Keratinocyte (primary cell): Measurements from ENCODE around the gene FASN. TPM values are rescaled to one million over a fixed set of nuclear protein-coding genes. Genes with fewer than 3 reads are reported as not detected.

ENCODE experiments used
- DNase-seq: peaks from one replicate; pipeline ENCODE4 v3.0.0-alpha.2; 2011; ENCODE audit warnings: low read depth, missing footprints, low spot score
- FAIRE-seq: peaks from 2 replicates; lab custom pipeline; 2011; peaks lifted over from hg19 to GRCh38; lab: Jason Lieb, UNC
- H2AFZ ChIP-seq: 2 replicates; pipeline ENCODE4 v1.6.0; 2012; ENCODE audit warnings: low read length, control low read depth, inconsistent platforms; ENCODE audit not compliant: control insufficient read depth
- H3K27ac ChIP-seq: 2 replicates; pipeline ENCODE4 v1.5.1; 2011; ENCODE audit warnings: low read length; ENCODE audit not compliant: control insufficient read depth, insufficient read depth
- H3K27me3 ChIP-seq: 3 replicates; pipeline ENCODE4 v1.6.0; 2011; ENCODE audit warnings: low read length; ENCODE audit not compliant: control insufficient read depth, insufficient read depth; ENCODE audit errors: extremely low read depth
- H3K36me3 ChIP-seq, 2 experiments: 2 replicates in 1 of 2; 3 replicates in 1 of 2; pipeline ENCODE4 v1.5.1; 2011; ENCODE audit warnings: low read length in 2 of 2, mild to moderate bottlenecking in 1 of 2; ENCODE audit not compliant: control insufficient read depth in 2 of 2, insufficient read depth in 2 of 2; ENCODE audit errors: extremely low read depth in 1 of 2
- H3K4me1 ChIP-seq: 3 replicates; pipeline ENCODE4 v1.5.1; 2011; ENCODE audit warnings: low read length; ENCODE audit not compliant: control insufficient read depth, insufficient read depth; ENCODE audit errors: extremely low read depth
- H3K4me2 ChIP-seq: 3 replicates; pipeline ENCODE4 v1.6.0; 2011; ENCODE audit warnings: low read depth, low read length; ENCODE audit not compliant: control insufficient read depth, insufficient read depth; ENCODE audit errors: extremely low read depth
- H3K4me3 ChIP-seq, 3 experiments: fragments of 200-600 bp in 1 of 3; sonication (generic) in 1 of 3; 2 replicates in 2 of 3; 3 replicates in 1 of 3; pipeline ENCODE4 v1.5.1; 2011 to 2016; ENCODE audit warnings: low read length in 3 of 3, mild to moderate bottlenecking in 3 of 3, control low read depth in 2 of 3, inconsistent platforms in 1 of 3, low read depth in 1 of 3, mixed read lengths in 1 of 3, mixed run types in 1 of 3, moderate library complexity in 1 of 3; ENCODE audit not compliant: control insufficient read depth in 2 of 3, insufficient read depth in 2 of 3; ENCODE audit errors: extremely low read depth in 1 of 3
- H3K79me2 ChIP-seq: 2 replicates; pipeline ENCODE4 v1.6.0; 2012; ENCODE audit warnings: low read length; ENCODE audit not compliant: control insufficient read depth, insufficient read depth
- H3K9ac ChIP-seq: 3 replicates; pipeline ENCODE4 v1.6.0; 2011; ENCODE audit warnings: low read length; ENCODE audit not compliant: control insufficient read depth, insufficient read depth; ENCODE audit errors: extremely low read depth
- H3K9me1 ChIP-seq: 3 replicates; pipeline ENCODE4 v1.6.0; 2011; ENCODE audit warnings: low read length; ENCODE audit not compliant: control insufficient read depth, insufficient read depth; ENCODE audit errors: extremely low read depth
- H3K9me3 ChIP-seq: 2 replicates; pipeline ENCODE4 v1.5.1; 2012; ENCODE audit warnings: low read depth, low read length; ENCODE audit not compliant: control insufficient read depth
- H4K20me1 ChIP-seq: 3 replicates; pipeline ENCODE4 v1.6.0; 2011; ENCODE audit warnings: low read length; ENCODE audit not compliant: control insufficient read depth, insufficient read depth; ENCODE audit errors: extremely low read depth
- EZH2 ChIP-seq: IDR thresholded peaks from one replicate; pipeline ENCODE4 v1.6.1; 2012; ENCODE audit warnings: inconsistent platforms, mild to moderate bottlenecking, low read length, moderate library complexity
- dilution Hi-C: fragments of 300-500 bp; cut with MboI; formaldehyde crosslinking; loops from one replicate; pipeline ENCODE4 v1.7.0; 2020; ENCODE audit warnings: low sequenced_read_pairs; ENCODE audit not compliant: extremely low pct_ligation_motif_present
- polyA plus RNA-seq, 5 experiments: library from polyadenylated mRNA; depleted of rRNA in 3 of 5; stranded (reverse) in 3 of 5; stranded (forward) in 1 of 5; unstranded in 1 of 5; fragments of >200 nt; gene quantifications; 1 replicate in 1 of 5; 2 replicates in 3 of 5; 3 replicates in 1 of 5; pipeline versions ENCODE4 v1.2.1 to v1.2.3, GENCODE V29; 2011 to 2012; ENCODE audit warnings: missing spikeins in 2 of 5, low read depth in 1 of 5, low replicate concordance in 1 of 5
- TF ChIP-seq, protein P1 (sequence below), 3 experiments: IDR thresholded peaks in 1 of 3; conservative IDR thresholded peaks in 1 of 3; optimal IDR thresholded peaks in 1 of 3; 2 replicates in 2 of 3; 3 replicates in 1 of 3; pipeline versions ENCODE3 to v1.5.1; 2011; ENCODE audit warnings: low read length in 3 of 3, mild to moderate bottlenecking in 3 of 3, moderate library complexity in 2 of 3, control low read depth in 1 of 3, inconsistent platforms in 1 of 3; ENCODE audit not compliant: insufficient read depth in 2 of 3; ENCODE audit errors: extremely low read depth in 1 of 3

The FASN gene
- polyA plus RNA-seq, 1 donor (not counting 4 experiments of a cell fraction or from before 2014, with no cell fraction given): 44.7 TPM

DNA sequence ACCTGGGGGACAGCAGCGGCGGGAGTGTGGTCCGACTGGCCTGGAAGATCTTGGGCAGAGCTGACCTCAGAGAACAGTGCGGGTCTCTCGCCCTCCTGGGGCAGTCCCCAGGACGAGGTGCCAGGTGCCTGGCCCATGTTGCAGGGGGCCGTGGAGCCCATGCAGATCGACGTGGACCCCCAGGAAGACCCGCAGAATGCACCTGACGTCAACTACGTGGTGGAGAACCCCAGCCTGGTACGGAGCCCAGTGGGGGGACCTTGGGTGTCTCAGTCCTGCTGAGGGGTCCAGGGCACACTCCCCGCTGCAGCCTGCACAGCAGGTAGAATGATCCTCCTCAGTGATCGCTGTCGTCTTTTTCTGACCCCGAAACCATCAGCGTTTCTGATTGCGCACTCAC lies 44.9 kb downstream of the FASN start:
- Histone ChIP-seq H3K4me1 (peaks cover 11% of the 10 kb centered on the region), H3K9me3 (no peaks in the 10 kb centered on the region), H4K20me1 (no peaks in the 10 kb centered on the region), H2AFZ (no peak overlapping the region), H3K4me2 (peak overlapping the region; percentile 91), H3K27ac (no peak overlapping the region), H3K4me3 (peak overlapping the region; percentile 84 to 95 (median 87)), H3K9ac (peak overlapping the region; percentile 80), H3K27me3 (no peaks in the 10 kb centered on the region), H3K36me3 (peaks cover 28 to 32% of the 10 kb centered on the region in 2 experiments), H3K9me1 (no peaks in the 10 kb centered on the region), H3K79me2 (peaks cover 25% of the 10 kb centered on the region)
- TF ChIP-seq, protein P1, sequence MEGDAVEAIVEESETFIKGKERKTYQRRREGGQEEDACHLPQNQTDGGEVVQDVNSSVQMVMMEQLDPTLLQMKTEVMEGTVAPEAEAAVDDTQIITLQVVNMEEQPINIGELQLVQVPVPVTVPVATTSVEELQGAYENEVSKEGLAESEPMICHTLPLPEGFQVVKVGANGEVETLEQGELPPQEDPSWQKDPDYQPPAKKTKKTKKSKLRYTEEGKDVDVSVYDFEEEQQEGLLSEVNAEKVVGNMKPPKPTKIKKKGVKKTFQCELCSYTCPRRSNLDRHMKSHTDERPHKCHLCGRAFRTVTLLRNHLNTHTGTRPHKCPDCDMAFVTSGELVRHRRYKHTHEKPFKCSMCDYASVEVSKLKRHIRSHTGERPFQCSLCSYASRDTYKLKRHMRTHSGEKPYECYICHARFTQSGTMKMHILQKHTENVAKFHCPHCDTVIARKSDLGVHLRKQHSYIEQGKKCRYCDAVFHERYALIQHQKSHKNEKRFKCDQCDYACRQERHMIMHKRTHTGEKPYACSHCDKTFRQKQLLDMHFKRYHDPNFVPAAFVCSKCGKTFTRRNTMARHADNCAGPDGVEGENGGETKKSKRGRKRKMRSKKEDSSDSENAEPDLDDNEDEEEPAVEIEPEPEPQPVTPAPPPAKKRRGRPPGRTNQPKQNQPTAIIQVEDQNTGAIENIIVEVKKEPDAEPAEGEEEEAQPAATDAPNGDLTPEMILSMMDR (optimal IDR thresholded peaks at IDR 0.05 in 1 of 3, IDR thresholded peaks at IDR 0.05 in 1 of 3, conservative IDR thresholded peaks at IDR 0.05 in 1 of 3; ENCODE audit: extremely low read depth in 1 of 3, insufficient read depth in 2 of 3, low read length in 3 of 3): no peak
- TF ChIP-seq EZH2: no peak
- no peak for FAIRE-seq
- dilution Hi-C loops: no loop called here
- no peak for DNase-seq

DNA sequence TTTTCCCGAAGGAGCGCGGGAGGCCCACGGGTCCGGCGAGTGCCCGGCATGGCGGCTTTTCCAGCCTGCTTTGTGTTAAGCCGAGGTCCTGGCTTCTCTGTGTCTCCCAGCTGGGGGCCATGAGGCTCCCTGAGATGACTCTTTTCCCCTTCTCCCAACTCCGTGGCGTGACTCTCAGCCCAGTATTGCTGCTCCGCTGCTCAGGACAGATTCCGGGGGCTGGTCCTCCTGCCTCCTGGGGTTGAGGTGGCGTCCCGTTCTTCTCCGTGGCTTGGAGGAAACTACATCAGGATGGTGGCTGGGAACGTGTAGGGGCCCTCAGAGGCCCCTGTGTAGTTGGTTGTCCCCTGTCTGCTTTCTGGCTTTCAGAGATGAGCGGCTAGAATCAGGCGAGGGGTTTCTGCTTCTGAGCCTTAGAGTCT lies 45.4 kb downstream of the FASN start:
- no peak overlapping the region for H2AFZ ChIP-seq
- TF ChIP-seq, protein P1 (optimal IDR thresholded peaks at IDR 0.05 in 1 of 3, IDR thresholded peaks at IDR 0.05 in 1 of 3, conservative IDR thresholded peaks at IDR 0.05 in 1 of 3; ENCODE audit: extremely low read depth in 1 of 3, insufficient read depth in 2 of 3, low read length in 3 of 3): no peak
- TF ChIP-seq EZH2: no peak
- peaks cover 28 to 31% of the 10 kb centered on the region in 2 experiments for H3K36me3 ChIP-seq
- dilution Hi-C loops: no loop called here
- no peak for DNase-seq
- H3K4me2 ChIP-seq: peak overlapping the region; percentile 91
- H3K27me3 ChIP-seq: no peaks in the 10 kb centered on the region
- H3K4me3 ChIP-seq: peak overlapping the region; percentile 84 to 95 (median 87)
- no peaks in the 10 kb centered on the region for H4K20me1 ChIP-seq
- H3K79me2 ChIP-seq: peaks cover 25% of the 10 kb centered on the region
- no peaks in the 10 kb centered on the region for H3K9me1 ChIP-seq
- H3K9ac ChIP-seq: peak overlapping the region; percentile 80
- H3K27ac ChIP-seq: peak overlapping the region; percentile 49
- H3K9me3 ChIP-seq: no peaks in the 10 kb centered on the region
- FAIRE-seq: no peak
- H3K4me1 ChIP-seq: peaks cover 11% of the 10 kb centered on the region
